ENCODE measurements around the gene TERT. TPM values are rescaled to one million over a fixed set of nuclear protein-coding genes. Genes with fewer than 3 reads are reported as not detected.

The TERT gene
- total and polyA plus RNA-seq, 12 donors = 0.29 TPM; not detected in 11

DNA sequence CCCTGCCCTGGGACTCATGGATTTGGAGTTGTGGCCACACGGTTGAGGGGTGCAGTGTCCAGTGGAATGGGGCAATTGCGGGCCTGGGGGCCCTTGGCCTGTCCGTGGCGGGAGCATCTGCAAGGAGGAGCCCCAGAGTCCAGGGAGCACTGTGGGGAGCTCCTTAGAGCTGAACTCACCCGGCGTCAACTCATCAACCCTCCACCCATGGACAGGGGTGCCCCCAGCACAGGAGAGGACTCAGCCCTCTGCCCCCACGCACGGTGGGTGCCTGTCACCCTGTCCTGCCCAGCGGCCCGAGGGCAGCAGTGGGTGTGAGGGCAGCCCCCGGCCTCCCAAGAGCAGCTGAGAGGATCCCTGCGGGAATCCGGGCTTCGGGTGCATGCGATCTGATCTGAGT, 70.2 kb downstream of the TERT start:
- WGBS, 4 donors = 78 to 88% (median 84%) methylated on average over 9 to 15 of the region's 15 CpGs
- Histone ChIP-seq H3K9me3 (replicated peaks in 1 of 3) (no peaks in the 10 kb centered on the region), H3K36me3 (replicated peaks in 1 of 2) (no peaks in the 10 kb centered on the region), H3K27me3 (no peaks in the 10 kb centered on the region), H3K4me1 (replicated peaks in 1 of 2) (no peaks in the 10 kb centered on the region), H3K27ac (no peak overlapping the region), H3K4me3 (no peak overlapping the region)
- intact Hi-C loops (cut with DNase I) = no loop called here
- no peak for DNase-seq
- TF ChIP-seq CTCF (IDR thresholded peaks at IDR 0.05) (no peak), POLR2A (IDR thresholded peaks at IDR 0.05) (no peak)

DNA sequence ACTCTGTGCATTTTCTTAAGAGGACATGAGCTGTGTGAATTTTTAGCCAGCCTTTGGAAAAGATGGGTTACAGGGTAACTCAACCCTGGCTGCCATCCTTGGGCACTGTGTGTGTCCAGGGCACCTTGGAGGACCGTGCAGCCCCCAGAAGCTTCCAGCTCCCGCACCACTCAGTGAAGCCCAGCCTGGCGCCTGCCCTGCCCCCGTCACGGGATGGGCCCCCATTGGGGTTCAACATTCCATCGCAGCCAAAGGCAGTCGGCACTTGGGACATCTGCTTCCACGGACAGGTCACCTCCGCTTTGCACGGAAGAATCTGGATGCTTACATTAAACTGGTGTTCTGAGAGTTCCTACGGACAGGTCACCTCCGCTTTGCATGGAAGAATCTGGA, 71.6 kb downstream of the TERT start:
- H3K36me3 ChIP-seq (replicated peaks in 1 of 2) = no peaks in the 10 kb centered on the region
- H3K27me3 ChIP-seq = no peaks in the 10 kb centered on the region
- DNase-seq = no peak
- no peaks in the 10 kb centered on the region for H3K4me1 ChIP-seq (replicated peaks in 1 of 2)
- 79 to 83% (median 80%) methylated on average over 5 to 12 of the region's 12 CpGs for WGBS, 4 donors
- intact Hi-C loops (cut with DNase I) = no loop called here
- H3K9me3 ChIP-seq (replicated peaks in 1 of 3) = no peaks in the 10 kb centered on the region
- H3K4me3 ChIP-seq = no peak overlapping the region
- TF ChIP-seq CTCF (IDR thresholded peaks at IDR 0.05) = no peak
- TF ChIP-seq POLR2A (IDR thresholded peaks at IDR 0.05) = no peak
- H3K27ac ChIP-seq = no peak overlapping the region

- no peaks in the 10 kb centered on the region for H3K27me3 ChIP-seq
- H3K27ac ChIP-seq = no peak overlapping the region
- intact Hi-C loops (cut with DNase I) = no loop called here
- no peak overlapping the region for H3K4me3 ChIP-seq
- no peaks in the 10 kb centered on the region for H3K4me1 ChIP-seq (replicated peaks in 1 of 2)
- 69 to 89% (median 83%) methylated on average over 15 to 27 of the region's 27 CpGs for WGBS, 4 donors
- H3K36me3 ChIP-seq (replicated peaks in 1 of 2) = no peaks in the 10 kb centered on the region
- no peak for TF ChIP-seq CTCF (IDR thresholded peaks at IDR 0.05)
- no peak for TF ChIP-seq POLR2A (IDR thresholded peaks at IDR 0.05)
- no peak for DNase-seq
- no peaks in the 10 kb centered on the region for H3K9me3 ChIP-seq (replicated peaks in 1 of 3)
Observed at GRCh38 chr5:1222621-1223277, 72.1 kb downstream of the TERT start.

DNA sequence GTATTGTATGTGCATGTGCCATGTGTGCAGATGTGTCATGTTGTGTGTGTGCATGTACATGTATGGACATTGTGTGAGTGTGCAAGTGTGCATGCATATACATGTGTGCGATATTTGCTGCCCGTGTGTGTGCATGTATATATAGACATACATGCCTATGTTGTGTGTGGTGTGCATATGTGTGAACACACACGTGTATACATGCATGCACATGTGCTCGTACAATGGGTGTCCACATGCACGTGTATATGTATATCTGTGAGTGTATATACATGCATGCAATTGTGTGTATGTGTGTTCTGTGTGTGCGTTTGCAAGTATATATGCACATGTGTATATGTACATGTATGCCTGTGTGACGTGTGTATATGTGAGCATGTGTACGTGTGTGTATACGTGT, 72.7 kb downstream of the TERT start:
- DNase-seq = no peak
- Histone ChIP-seq H3K27me3 (no peaks in the 10 kb centered on the region), H3K4me3 (no peak overlapping the region), H3K27ac (no peak overlapping the region), H3K9me3 (replicated peaks in 1 of 3) (no peaks in the 10 kb centered on the region), H3K4me1 (replicated peaks in 1 of 2) (no peaks in the 10 kb centered on the region), H3K36me3 (replicated peaks in 1 of 2) (no peaks in the 10 kb centered on the region)
- 86 to 93% (median 90%) methylated on average over 9 of the region's 9 CpGs for WGBS, 4 donors
- intact Hi-C loops (cut with DNase I) = no loop called here
- TF ChIP-seq CTCF (IDR thresholded peaks at IDR 0.05) (no peak), POLR2A (IDR thresholded peaks at IDR 0.05) (no peak)
